ENCODE measurements around the gene ARAF. TPM values are rescaled to one million over a fixed set of nuclear protein-coding genes. Genes with fewer than 3 reads are reported as not detected.

ARAF gene
- total and polyA plus RNA-seq, 2 of the 13 experiments (the other 11 are each of a cell fraction or from before 2014, with no cell fraction given), result 18.0 to 33.1 TPM

GRCh38 chrX:47530049-47530448 is 31.0 kb upstream of the ARAF start:
- intact Hi-C loops (cut with micrococcal nuclease; ENCODE audit: unreplicated experiment), result no loop called here
- Histone ChIP-seq H3K36me3 (replicated peaks in 1 of 2; ENCODE audit: control insufficient read depth in 1 of 2, insufficient read depth in 2 of 2, low read length in 2 of 2) (no peaks in the 10 kb centered on the region), H2AFZ (ENCODE audit: low read length) (no peak overlapping the region), H3K9me3 (ENCODE audit: low read length) (no peaks in the 10 kb centered on the region), H3K27me3 (ENCODE audit: control insufficient read depth in 1 of 2, insufficient read depth in 2 of 2, low read length in 2 of 2) (no peaks in the 10 kb centered on the region), H3K79me2 (ENCODE audit: insufficient read depth, low read length) (no peaks in the 10 kb centered on the region), H3K4me3 (replicated peaks in 1 of 3; ENCODE audit: insufficient read depth in 1 of 3, low read depth in 2 of 3, low read length in 3 of 3) (no peak overlapping the region), H4K20me1 (ENCODE audit: insufficient read depth, low read length) (no peaks in the 10 kb centered on the region), H3K4me1 (ENCODE audit: insufficient read depth, low read length) (no peaks in the 10 kb centered on the region), H3K4me2 (ENCODE audit: low read depth, low read length) (no peak overlapping the region), H3K9ac (ENCODE audit: insufficient read depth, low read depth, low read length) (no peak overlapping the region), H3K27ac (ENCODE audit: extremely low read length, insufficient read depth, low read length) (no peak overlapping the region)
- no peak for ATAC-seq
- no TSS peak for BruUV-seq (replicated peaks)
- no peak for DNase-seq (ENCODE audit: low spot score)
- 52% methylated on average over 6 of the region's 6 CpGs for WGBS (ENCODE audit: low lambda C conversion rate)
- no peak for FAIRE-seq
- POLR2A ChIA-PET, result no interaction called here
- CTCF ChIA-PET (ENCODE audit: low intra/inter-chr PET ratio, low total read pairs), result no interaction called here
- in situ Hi-C loops (cut with HindIII; ENCODE audit: extremely low pct_ligation_motif_present, low pct_unique_long_range_greater_than_20kb), result no loop called here
- TF ChIP-seq ZNF251 (CRISPR knock-in tag; IDR thresholded peaks at IDR 0.05) (no peak), HNF1A (IDR thresholded peaks at IDR 0.05; ENCODE audit: low read depth) (no peak), HNF1A (CRISPR knock-in tag; IDR thresholded peaks at IDR 0.05; ENCODE audit: borderline replicate concordance) (no peak), SALL1 (CRISPR knock-in tag; IDR thresholded peaks at IDR 0.05) (no peak), ZNF317 (CRISPR knock-in tag; IDR thresholded peaks at IDR 0.05) (no peak), HMGXB4 (CRISPR knock-in tag; IDR thresholded peaks at IDR 0.05; ENCODE audit: borderline replicate concordance in 1 of 2, low read depth in 1 of 2) (no peak), ZNF124 (CRISPR knock-in tag; IDR thresholded peaks at IDR 0.05) (no peak), ZNF451 (CRISPR knock-in tag; IDR thresholded peaks at IDR 0.05) (no peak), ZNF749 (CRISPR knock-in tag; IDR thresholded peaks at IDR 0.05; ENCODE audit: borderline replicate concordance) (no peak), TRIM22 (IDR thresholded peaks at IDR 0.05) (no peak), MTF2 (CRISPR knock-in tag; IDR thresholded peaks at IDR 0.05; ENCODE audit: borderline replicate concordance) (no peak), ZBED4 (CRISPR knock-in tag; IDR thresholded peaks at IDR 0.05; ENCODE audit: borderline replicate concordance) (no peak)
